Measurements from ENCODE around the gene OSBPL3.

- TF ChIP-seq CTCF (IDR thresholded peaks at IDR 0.05; ENCODE audit: poor library complexity, severe bottlenecking), result no peak
- no peak for TF ChIP-seq EP300 (conservative IDR thresholded peaks at IDR 0.05; ENCODE audit: poor library complexity, severe bottlenecking)
- TF ChIP-seq POLR2AphosphoS5 (IDR thresholded peaks at IDR 0.05), result no peak
- TF ChIP-seq REST (IDR thresholded peaks at IDR 0.05; ENCODE audit: borderline replicate concordance), result no peak
- TF ChIP-seq EZH2 (IDR thresholded peaks at IDR 0.05; ENCODE audit: borderline replicate concordance, insufficient read depth, low read length, poor library complexity, severe bottlenecking), result no peak
- TF ChIP-seq RAD21 (conservative IDR thresholded peaks at IDR 0.05), result no peak
- TF ChIP-seq SMC3 (conservative IDR thresholded peaks at IDR 0.05; ENCODE audit: poor library complexity), result no peak
- TF ChIP-seq TAF1 (IDR thresholded peaks at IDR 0.05; ENCODE audit: low read depth), result no peak
- no peak for TF ChIP-seq MXI1 (conservative IDR thresholded peaks at IDR 0.05; ENCODE audit: poor library complexity, severe bottlenecking)
These were observed 214.8 kb downstream of the OSBPL3 start for GRCh38 chr7:24764972-24765744.

Measured in neural cell (in vitro differentiated cells).